Vagina (tissue), 2 donors: ENCODE measurements around the gene PAX7.

ENCODE experiments used
- CTCF ChIP-seq, 3 experiments: fragments of 450-650 bp in 2 of 3; fragments of 200-600 bp in 1 of 3; sonication (generic) in 1 of 3; IDR thresholded peaks; one replicate each; pipeline ENCODE4 v1.5.1; 2017 to 2019; ENCODE audit warnings: antibody characterized with exemption in 3 of 3, mild to moderate bottlenecking in 2 of 3, moderate library complexity in 2 of 3
- POLR2A ChIP-seq, 2 donors: fragments of 450-650 bp; IDR thresholded peaks; one replicate each; pipeline ENCODE4 v1.6.1; 2017; ENCODE audit warnings: antibody characterized with exemption in 2 of 2, mild to moderate bottlenecking in 2 of 2, moderate library complexity in 2 of 2

GRCh38 chr1:18662286-18662639 lies 31.6 kb downstream of the PAX7 start:
- no peak for TF ChIP-seq POLR2A (IDR thresholded peaks at IDR 0.05)
- no peak for TF ChIP-seq CTCF (IDR thresholded peaks at IDR 0.05)
